Tibial artery (tissue), 4 donors: Measurements from ENCODE around the gene ZIC1.

Source experiments
- DNase-seq, 2 donors: peaks; one replicate each; pipeline ENCODE4 v3.0.0-alpha.2; 2019
- H3K27ac ChIP-seq, 2 donors: fragments of 200-600 bp; sonication (generic) in 1 of 2; 1 replicate in 1 of 2; 2 replicates in 1 of 2; pipeline ENCODE4 v1.5.1; 2018 to 2019; ENCODE audit warnings: mild to moderate bottlenecking in 1 of 2
- H3K27me3 ChIP-seq, 2 donors: fragments of 200-600 bp; sonication (generic) in 1 of 2; one replicate each; pipeline versions ENCODE4 v1.5.1 to v1.6.0; 2016 to 2019
- H3K36me3 ChIP-seq, 3 donors: fragments of 200-600 bp; sonication (generic) in 2 of 3; one replicate each; pipeline ENCODE4 v1.5.1; 2016 to 2019; ENCODE audit warnings: mild to moderate bottlenecking in 2 of 3
- H3K4me1 ChIP-seq, 4 donors: fragments of 200-600 bp; sonication (generic) in 2 of 4; 1 replicate in 3 of 4; 2 replicates in 1 of 4; pipeline ENCODE4 v1.5.1; 2016 to 2019
- H3K4me3 ChIP-seq, 2 donors: fragments of 200-600 bp; sonication (generic) in 1 of 2; 1 replicate in 1 of 2; 2 replicates in 1 of 2; pipeline ENCODE4 v1.5.1; 2018 to 2019; ENCODE audit warnings: mild to moderate bottlenecking in 2 of 2
- H3K9me3 ChIP-seq, 3 donors: fragments of 200-600 bp; sonication (generic) in 1 of 3; one replicate each; pipeline ENCODE4 v1.5.1; 2016 to 2019
- CTCF ChIP-seq, 2 experiments: fragments of 200-600 bp in 1 of 2; fragments of 450-650 bp in 1 of 2; IDR thresholded peaks; one replicate each; pipeline ENCODE4 v1.5.1; 2017 to 2019; ENCODE audit warnings: antibody characterized with exemption in 2 of 2, mild to moderate bottlenecking in 1 of 2, moderate library complexity in 1 of 2
- intact Hi-C: fragments of 100-400 bp; cut with DNase I; formaldehyde crosslinking; loops from one replicate; pipeline ENCODE4 v1.15.0; 2023; ENCODE audit warnings: low total_unique reads

Gene ZIC1

GRCh38 chr3:147404000-147404799 lies 5.0 kb upstream of the ZIC1 start:
- no peak for TF ChIP-seq CTCF (IDR thresholded peaks at IDR 0.05)

GRCh38 chr3:147404800-147405230 lies 4.3 kb upstream of the ZIC1 start:
- Histone ChIP-seq H3K4me1 (peaks cover 0 to 28% (median 7%) of the 10 kb centered on the region in 4 donors), H3K4me3 (no peak overlapping the region)
- DNase-seq = no peak

More at GRCh38 chr3:147404000-147404799, 5.0 kb upstream of the ZIC1 start:
- Histone ChIP-seq H3K4me3 (no peak overlapping the region), H3K4me1 (peaks cover 0 to 22% (median 1%) of the 10 kb centered on the region in 4 donors), H3K27ac (no peak overlapping the region), H3K27me3 (peaks cover 3 to 95% of the 10 kb centered on the region in 2 donors), H3K9me3 (no peaks in the 10 kb centered on the region), H3K36me3 (no peaks in the 10 kb centered on the region)
- intact Hi-C loops = no loop called here
- DNase-seq = no peak

GRCh38 chr3:147405231-147406027 lies 3.7 kb upstream of the ZIC1 start:
- no peak for DNase-seq
- H3K9me3 ChIP-seq = no peaks in the 10 kb centered on the region
- TF ChIP-seq CTCF (IDR thresholded peaks at IDR 0.05) = no peak
- no peaks in the 10 kb centered on the region for H3K36me3 ChIP-seq
- H3K4me1 ChIP-seq = peaks cover 0 to 34% (median 13%) of the 10 kb centered on the region in 4 donors
- no peak overlapping the region for H3K4me3 ChIP-seq
- intact Hi-C loops = no loop called here
- peaks cover 10 to 98% of the 10 kb centered on the region in 2 donors for H3K27me3 ChIP-seq
- H3K27ac ChIP-seq = no peak overlapping the region

More at GRCh38 chr3:147404800-147405230, 4.3 kb upstream of the ZIC1 start:
- Histone ChIP-seq H3K36me3 (no peaks in the 10 kb centered on the region), H3K9me3 (no peaks in the 10 kb centered on the region), H3K27me3 (peaks cover 4 to 98% of the 10 kb centered on the region in 2 donors), H3K27ac (no peak overlapping the region)
- intact Hi-C loops = no loop called here
- no peak for TF ChIP-seq CTCF (IDR thresholded peaks at IDR 0.05)

- H3K36me3 ChIP-seq = no peaks in the 10 kb centered on the region
- H3K4me1 ChIP-seq = peaks cover 0 to 42% (median 22%) of the 10 kb centered on the region in 4 donors
- intact Hi-C loops = no loop called here
- H3K4me3 ChIP-seq = no peak within 1 kb of the TSS
- H3K27me3 ChIP-seq = peaks cover 15 to 98% of the 10 kb centered on the region in 2 donors
- no peak for DNase-seq
- TF ChIP-seq CTCF (IDR thresholded peaks at IDR 0.05) = no peak
- no peak within 1 kb of the TSS for H3K27ac ChIP-seq
- H3K9me3 ChIP-seq = no peaks in the 10 kb centered on the region
Measured at GRCh38 chr3:147406028-147406931, 2.9 kb upstream of the ZIC1 start, which contains the start of gene ZIC4. Gene ZIC4 (minus strand): TSS chr3:147406543. CDS start chr3:147402797, 3,746 bp downstream.

- Histone ChIP-seq H3K27ac (no peak overlapping the region), H3K9me3 (no peaks in the 10 kb centered on the region), H3K36me3 (no peaks in the 10 kb centered on the region), H3K27me3 (peaks cover 15 to 99% of the 10 kb centered on the region in 2 donors), H3K4me1 (peaks cover 0 to 46% (median 25%) of the 10 kb centered on the region in 4 donors), H3K4me3 (no peak overlapping the region)
- intact Hi-C loops = no loop called here
- no peak for TF ChIP-seq CTCF (IDR thresholded peaks at IDR 0.05)
- no peak for DNase-seq
Measured at GRCh38 chr3:147407114-147407497, 2.1 kb upstream of the ZIC1 start.
